OCI-LY1 (cell line): ENCODE data around the gene LAMA5.

Experiments used
- H2AFZ ChIP-seq: fragments of 200-600 bp; sonication (generic), shearing (Covaris generic); 2 replicates; pipeline ENCODE4 v1.6.0; 2014; ENCODE audit warnings: antibody characterized with exemption, mild to moderate bottlenecking, low read length
- H3F3A ChIP-seq: fragments of 200-600 bp; sonication (generic), shearing (Covaris generic); 2 replicates; pipeline ENCODE4 v1.6.0; 2014; ENCODE audit warnings: mild to moderate bottlenecking, antibody characterized with exemption, low read length, moderate library complexity; ENCODE audit not compliant: insufficient read depth
- H3K27ac ChIP-seq: fragments of 200-600 bp; sonication (generic); 2 replicates; pipeline ENCODE4 v1.5.1; 2014; ENCODE audit warnings: low read length, mixed run types, mild to moderate bottlenecking, low read depth; ENCODE audit not compliant: poor library complexity, severe bottlenecking
- H3K27me3 ChIP-seq: fragments of 200-600 bp; sonication (generic); 2 replicates; pipeline ENCODE4 v1.6.0; 2014; ENCODE audit warnings: antibody characterized with exemption, mild to moderate bottlenecking, low read length, moderate library complexity; ENCODE audit not compliant: insufficient read depth
- H3K36me3 ChIP-seq: fragments of 200-600 bp; sonication (generic); 2 replicates; pipeline ENCODE4 v1.6.1; 2014; ENCODE audit warnings: mild to moderate bottlenecking, antibody characterized with exemption, low read length, moderate library complexity, mixed read lengths; ENCODE audit not compliant: insufficient read depth
- H3K4me1 ChIP-seq: fragments of 200-600 bp; sonication (generic); 2 replicates; pipeline ENCODE4 v1.5.1; 2014; ENCODE audit warnings: mild to moderate bottlenecking, low read length, moderate library complexity; ENCODE audit not compliant: insufficient read depth, severe bottlenecking
- H3K4me2 ChIP-seq: fragments of 200-600 bp; sonication (generic), shearing (Covaris generic); 2 replicates; pipeline ENCODE4 v1.6.1; 2014; ENCODE audit warnings: low read length
- H3K4me3 ChIP-seq: fragments of 200-600 bp; sonication (generic); 2 replicates; pipeline ENCODE4 v1.5.1; 2014; ENCODE audit warnings: low read length, low read depth, mild to moderate bottlenecking, mixed read lengths; ENCODE audit not compliant: poor library complexity, severe bottlenecking
- H3K79me2 ChIP-seq: fragments of 200-600 bp; shearing (Covaris generic); 2 replicates; pipeline ENCODE4 v1.6.1; 2016; ENCODE audit warnings: mixed run types, low read length, mixed read lengths; ENCODE audit not compliant: insufficient read depth
- H3K9ac ChIP-seq: fragments of 200-600 bp; sonication (generic), shearing (Covaris generic); 2 replicates; pipeline ENCODE4 v1.6.1; 2014; ENCODE audit warnings: mild to moderate bottlenecking, low read length, mixed read lengths
- H3K9me2 ChIP-seq: fragments of 200-600 bp; sonication (generic), shearing (Covaris generic); 2 replicates; pipeline ENCODE4 v1.6.1; 2014; ENCODE audit warnings: low read depth, mild to moderate bottlenecking, low read length, mixed read lengths
- H3K9me3 ChIP-seq: fragments of 200-600 bp; shearing (Covaris generic); 2 replicates; pipeline ENCODE4 v1.6.1; 2014; ENCODE audit warnings: low read length, mixed read lengths
- H4K20me1 ChIP-seq: fragments of 200-600 bp; sonication (generic), shearing (Covaris generic); 2 replicates; pipeline ENCODE4 v1.6.0; 2016; ENCODE audit warnings: mild to moderate bottlenecking, low read length; ENCODE audit not compliant: insufficient read depth
- CTCF ChIP-seq: fragments of 200-600 bp; sonication (generic), shearing (Covaris generic); IDR thresholded peaks from 2 replicates; pipeline ENCODE4 v1.5.1; 2017; ENCODE audit warnings: mild to moderate bottlenecking, antibody characterized with exemption, low read length, moderate library complexity, mixed read lengths
- EZH2 ChIP-seq: fragments of 200-600 bp; sonication (generic), shearing (Covaris generic); IDR thresholded peaks from 2 replicates; pipeline ENCODE4 v1.8.0; 2017; ENCODE audit warnings: borderline replicate concordance, mixed run types, mild to moderate bottlenecking, antibody characterized with exemption, low read length, moderate library complexity, mixed read lengths

The LAMA5 gene

DNA sequence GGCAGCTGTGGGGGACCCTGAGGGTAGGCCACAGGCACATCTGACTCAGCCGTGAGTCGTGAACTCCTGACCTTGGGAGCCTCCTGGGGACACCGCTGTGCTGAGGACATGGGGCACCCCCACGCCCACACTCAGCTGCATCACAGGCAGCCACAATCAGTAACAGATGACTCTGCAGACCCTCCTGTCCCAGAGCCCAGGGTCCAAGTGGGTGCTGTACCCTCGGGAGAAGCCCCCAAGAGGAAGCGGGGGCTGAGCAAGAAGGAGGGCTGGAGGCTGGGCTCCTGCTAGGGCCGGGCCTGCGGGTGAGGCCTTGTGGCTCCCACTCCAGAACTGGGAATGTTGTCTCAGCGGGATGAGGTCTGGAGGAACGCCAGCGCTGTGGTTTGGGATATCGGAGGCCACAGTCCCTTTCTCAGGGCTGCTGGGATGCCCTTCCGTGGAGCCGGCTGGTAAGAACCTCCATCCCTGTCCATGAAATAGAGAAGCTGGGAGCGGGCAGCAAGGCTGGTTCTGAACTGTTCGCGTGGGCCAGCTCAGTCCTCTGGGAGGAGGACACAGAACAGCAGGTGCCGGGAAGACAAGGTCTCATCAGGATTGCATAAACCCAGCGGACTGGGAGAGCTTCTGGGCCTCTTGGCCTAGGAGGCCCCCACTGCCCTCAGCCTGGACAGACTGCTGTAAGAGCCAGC, 3.1 kb upstream of the LAMA5 start:
- H3K9ac ChIP-seq = no peak overlapping the region
- no peak overlapping the region for H2AFZ ChIP-seq
- H3K9me2 ChIP-seq = no peaks in the 10 kb centered on the region
- H3K4me3 ChIP-seq = no peak overlapping the region
- H3K4me1 ChIP-seq = peaks cover 16% of the 10 kb centered on the region
- no peaks in the 10 kb centered on the region for H3K79me2 ChIP-seq
- TF ChIP-seq EZH2 = no peak
- no peak for TF ChIP-seq CTCF
- no peaks in the 10 kb centered on the region for H3K36me3 ChIP-seq
- H3K9me3 ChIP-seq = no peaks in the 10 kb centered on the region
- no peak overlapping the region for H3K4me2 ChIP-seq
- H3F3A ChIP-seq = no peaks in the 10 kb centered on the region
- H3K27me3 ChIP-seq = peaks cover 15% of the 10 kb centered on the region; the same call in 1 of the 2 replicates
- no peak overlapping the region for H3K27ac ChIP-seq
- no peaks in the 10 kb centered on the region for H4K20me1 ChIP-seq

GRCh38 chr20:62369815-62370114, 2.7 kb upstream of the LAMA5 start:
- Histone ChIP-seq H3K27me3 (peaks cover 15% of the 10 kb centered on the region; the same call in 1 of the 2 replicates), H3F3A (no peaks in the 10 kb centered on the region), H3K27ac (no peak overlapping the region), H3K79me2 (no peaks in the 10 kb centered on the region), H3K4me2 (no peak overlapping the region), H3K4me1 (peaks cover 16% of the 10 kb centered on the region), H4K20me1 (no peaks in the 10 kb centered on the region), H3K36me3 (no peaks in the 10 kb centered on the region), H3K9ac (no peak overlapping the region), H2AFZ (no peak overlapping the region), H3K9me3 (no peaks in the 10 kb centered on the region), H3K9me2 (no peaks in the 10 kb centered on the region), H3K4me3 (no peak overlapping the region)
- TF ChIP-seq EZH2 (no peak), CTCF (no peak)

DNA sequence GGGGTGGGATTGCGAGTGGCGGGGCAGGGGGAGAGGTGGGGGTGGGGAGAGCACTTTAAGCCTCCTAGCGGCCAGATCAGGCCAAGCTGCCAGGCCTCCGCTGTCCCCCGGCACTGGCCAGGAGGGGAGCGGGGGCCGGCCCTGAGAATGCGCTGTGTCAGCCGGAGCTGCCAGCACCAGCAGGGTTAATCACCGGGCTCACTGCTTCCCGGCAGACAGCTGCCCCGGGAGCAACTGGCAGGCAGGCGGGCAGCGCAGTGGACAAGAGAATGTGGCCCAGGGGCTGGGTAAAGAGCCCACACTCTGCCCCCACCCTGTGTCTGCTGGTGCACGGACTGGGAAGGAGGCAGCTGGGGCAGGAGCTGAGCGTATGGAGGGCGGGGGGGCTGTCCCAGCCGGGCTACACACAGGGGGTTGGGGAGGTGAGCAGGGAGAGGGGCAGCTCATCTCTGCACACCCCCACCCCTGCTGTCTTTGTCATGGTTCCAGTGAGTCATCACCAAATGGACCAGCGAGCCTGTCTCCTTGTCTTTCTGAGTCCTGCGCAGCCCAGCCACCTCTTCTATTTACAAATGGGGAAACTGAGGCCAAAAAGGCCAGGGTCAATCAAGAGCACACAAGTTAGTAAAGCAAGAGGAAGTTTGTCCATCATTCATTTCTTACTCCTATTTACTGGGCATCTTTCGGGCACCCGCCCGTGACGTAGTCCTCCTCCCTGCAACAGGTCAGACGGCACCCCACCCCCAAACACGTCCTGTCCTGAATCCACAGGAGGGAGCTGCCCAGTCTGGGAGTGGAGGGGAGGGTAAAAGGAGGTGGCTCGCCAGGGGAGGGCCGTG, 2.1 kb upstream of the LAMA5 start:
- no peak for TF ChIP-seq CTCF
- no peak for TF ChIP-seq EZH2
- Histone ChIP-seq H3K9me3 (no peaks in the 10 kb centered on the region), H4K20me1 (no peaks in the 10 kb centered on the region), H2AFZ (no peak overlapping the region), H3K9ac (no peak overlapping the region), H3K36me3 (no peaks in the 10 kb centered on the region), H3K4me3 (no peak overlapping the region), H3K4me1 (peaks cover 16% of the 10 kb centered on the region), H3F3A (no peaks in the 10 kb centered on the region), H3K27me3 (peaks cover 15% of the 10 kb centered on the region; the same call in 1 of the 2 replicates), H3K9me2 (no peaks in the 10 kb centered on the region), H3K79me2 (no peaks in the 10 kb centered on the region), H3K4me2 (no peak overlapping the region), H3K27ac (no peak overlapping the region)
